GM12878 (cell line): Measurements from ENCODE around the gene EIF4E. TPM values are rescaled to one million over a fixed set of nuclear protein-coding genes. Genes with fewer than 3 reads are reported as not detected.

Experiments used
- ATAC-seq: fragments of 200-7000 bp; cut with Tn5 transposase; 3 replicates; pipeline ENCODE4 v1.9.1; 2020; ENCODE audit warnings: mild to moderate bottlenecking, moderate library complexity
- BruUV-seq: library from RNA; stranded (reverse); fragments of 400-500 nt; replicated peaks from 2 replicates; lab custom pipeline; 2021; lab: Mats Ljungman, UMichigan
- CTCF ChIA-PET: fragments of 300-600 bp; sonication (Branson Sonifier 250); formaldehyde crosslinking; extraction: SDS; loops from one replicate; lab custom pipeline; 2021; ENCODE audit warnings: inconsistent platforms; lab: Yijun Ruan, JAX
- POLR2A ChIA-PET: fragments of 350-600 bp; formaldehyde crosslinking; extraction: SDS; loops from one replicate; lab custom pipeline; 2021; ENCODE audit warnings: inconsistent platforms; lab: Charles Lee
- RAD21 ChIA-PET: fragments of 300-600 bp; sonication (Branson Sonifier 250); formaldehyde crosslinking; loops from one replicate; lab custom pipeline; 2023; ENCODE audit warnings: antibody characterized with exemption; ENCODE audit not compliant: unreplicated experiment; lab: Charles Lee
- SMC1A ChIA-PET: fragments of 300-600 bp; sonication (Branson Sonifier 250); formaldehyde crosslinking; loops from one replicate; lab custom pipeline; 2023; ENCODE audit not compliant: unreplicated experiment, uncharacterized antibody; lab: Charles Lee
- DNase-seq: peaks from one replicate; pipeline ENCODE4 v3.0.0-alpha.2; 2011; ENCODE audit warnings: low read depth, low spot score
- FAIRE-seq: peaks from 3 replicates; lab custom pipeline; 2011; peaks lifted over from hg19 to GRCh38; lab: Jason Lieb, UNC
- H2AFZ ChIP-seq: 2 replicates; pipeline ENCODE4 v1.6.0; 2011; ENCODE audit warnings: low read depth, low read length, control low read depth; ENCODE audit not compliant: control insufficient read depth
- H3K27ac ChIP-seq: 2 replicates; pipeline ENCODE4 v1.5.1; 2011; ENCODE audit warnings: control low read depth; ENCODE audit not compliant: control insufficient read depth, insufficient read depth
- H3K27me3 ChIP-seq, 2 experiments: replicated peaks in 1 of 2; 2 replicates each; pipeline versions ENCODE4 v1.6.0 to v1.6.1; 2011; ENCODE audit warnings: low read length in 1 of 2; ENCODE audit not compliant: control insufficient read depth in 2 of 2, insufficient read depth in 2 of 2
- H3K36me3 ChIP-seq, 2 experiments: 2 replicates each; pipeline ENCODE4 v1.5.1; 2011; ENCODE audit warnings: low read length in 1 of 2; ENCODE audit not compliant: control insufficient read depth in 2 of 2, insufficient read depth in 2 of 2
- H3K4me1 ChIP-seq: 2 replicates; pipeline ENCODE4 v1.6.1; 2011; ENCODE audit warnings: mild to moderate bottlenecking, low read length, moderate library complexity, mixed read lengths; ENCODE audit not compliant: control insufficient read depth, insufficient read depth
- H3K4me2 ChIP-seq: 2 replicates; pipeline ENCODE4 v1.6.0; 2011; ENCODE audit warnings: control low read depth; ENCODE audit not compliant: control insufficient read depth, insufficient read depth
- H3K4me3 ChIP-seq: fragments of 200-600 bp; sonication (generic); 2 replicates; pipeline ENCODE4 v1.5.1; 2016
- H3K79me2 ChIP-seq: 2 replicates; pipeline ENCODE4 v1.6.0; 2011; ENCODE audit warnings: low read length; ENCODE audit not compliant: control insufficient read depth, insufficient read depth
- H3K9ac ChIP-seq: 2 replicates; pipeline ENCODE4 v1.8.0; 2011; ENCODE audit warnings: low read length, control low read depth, mixed read lengths; ENCODE audit not compliant: control insufficient read depth, insufficient read depth
- H3K9me3 ChIP-seq: replicated peaks from 3 replicates; pipeline ENCODE4 v1.5.1; 2011; ENCODE audit warnings: mild to moderate bottlenecking, low read length; ENCODE audit not compliant: control insufficient read depth, insufficient read depth
- H4K20me1 ChIP-seq: 2 replicates; pipeline ENCODE4 v1.6.0; 2011; ENCODE audit not compliant: control insufficient read depth, insufficient read depth
- BMI1 ChIP-seq: fragments of 450-650 bp; IDR thresholded peaks from 2 replicates; pipeline ENCODE4 v1.6.1; 2016; ENCODE audit warnings: mild to moderate bottlenecking, moderate library complexity, borderline replicate concordance
- BRCA1 ChIP-seq: IDR thresholded peaks from 2 replicates; pipeline ENCODE4 v1.6.1; 2011; ENCODE audit warnings: low read depth, low read length, improper control_type of control experiment
- HDGF ChIP-seq: fragments of 450-650 bp; IDR thresholded peaks from 2 replicates; pipeline ENCODE4 v1.6.1; 2016; ENCODE audit warnings: antibody characterized with exemption
- IRF4 ChIP-seq: IDR thresholded peaks from 2 replicates; pipeline ENCODE4 v1.6.1; 2011; ENCODE audit warnings: low read depth, low read length
- JUND ChIP-seq: IDR thresholded peaks from 2 replicates; pipeline ENCODE4 v1.6.1; 2012; ENCODE audit warnings: low read depth, mild to moderate bottlenecking, low read length, improper control_type of control experiment, moderate library complexity
- SMAD1 ChIP-seq: fragments of 450-650 bp; IDR thresholded peaks from 2 replicates; pipeline ENCODE4 v1.6.1; 2018; ENCODE audit warnings: mild to moderate bottlenecking, low read depth; ENCODE audit not compliant: partially characterized antibody
- SMC3 ChIP-seq: IDR thresholded peaks from 2 replicates; pipeline ENCODE4 v1.6.1; 2011; ENCODE audit warnings: low read length, improper control_type of control experiment, borderline replicate concordance
- SPI1 ChIP-seq: IDR thresholded peaks from 2 replicates; pipeline ENCODE4 v1.6.1; 2011; ENCODE audit warnings: low read depth, mild to moderate bottlenecking, low read length, moderate library complexity, borderline replicate concordance; ENCODE audit not compliant: insufficient read depth
- ZNF274 ChIP-seq: IDR thresholded peaks from one replicate; pipeline ENCODE4 v1.8.0; 2011; ENCODE audit not compliant: insufficient read length, insufficient read depth
- ZNF384 ChIP-seq: IDR thresholded peaks from 2 replicates; pipeline ENCODE4 v1.6.1; 2012; ENCODE audit warnings: low read depth, mild to moderate bottlenecking, low read length, improper control_type of control experiment, borderline replicate concordance
- WGBS: methylation state at CpG from one replicate; pipeline ENCODE4 v1.1.6; 2016; ENCODE audit warnings: low lambda C conversion rate; ENCODE audit not compliant: insufficient replicate concordance, insufficient coverage; ENCODE audit errors: missing lambda C conversion rate; 5-methylcytosine and 5-hydroxymethylcytosine counted together
- in situ Hi-C: fragments of 300-500 bp; cut with MboI; formaldehyde crosslinking; loops from 9 replicates; pipeline ENCODE4 v1.14.3; 2018; ENCODE audit warnings: mixed read lengths
- intact Hi-C: fragments of 100-400 bp; cut with micrococcal nuclease; formaldehyde crosslinking; loops from one replicate; pipeline ENCODE4 v1.14.2; 2022; ENCODE audit not compliant: unreplicated experiment
- polyA plus RNA-seq, 11 experiments: library from polyadenylated mRNA; depleted of rRNA in 4 of 11; unstranded in 6 of 11; stranded (reverse) in 5 of 11; fragments of >200 nt; fragmentation: Nextera tagmentation in 4 of 11; fragmentation: Illumina TruSeq in 1 of 11; extraction: Ambion mirVana in 4 of 11; extraction: Trizol in 1 of 11; gene quantifications; 1 replicate in 1 of 11; 2 replicates in 10 of 11; pipeline versions ENCODE4 v1.2.1 to v1.2.3, GENCODE V29; 2011 to 2016; ENCODE audit warnings: inconsistent platforms in 2 of 11, missing spikeins in 2 of 11, low read depth in 1 of 11
- total RNA-seq, 4 experiments: library from RNA; depleted of rRNA in 3 of 4; stranded (reverse); fragments of >200 nt in 3 of 4; fragmentation: Illumina TruSeq in 1 of 4; extraction: Trizol in 1 of 4; gene quantifications; 2 replicates each; pipeline versions ENCODE4 v1.2.1 to v1.2.3, GENCODE V29; 2013 to 2021
- TF ChIP-seq, protein P1 (sequence below): IDR thresholded peaks from 2 replicates; pipeline ENCODE4 v1.6.1; 2012; ENCODE audit warnings: improper control_type of control experiment, low read depth, low read length; ENCODE audit not compliant: insufficient replicate concordance

Gene EIF4E
- total and polyA plus RNA-seq, 10 of the 15 experiments (the other 5 are each of a cell fraction or from before 2014, with no cell fraction given) = 104 to 372 (median 163) TPM

DNA sequence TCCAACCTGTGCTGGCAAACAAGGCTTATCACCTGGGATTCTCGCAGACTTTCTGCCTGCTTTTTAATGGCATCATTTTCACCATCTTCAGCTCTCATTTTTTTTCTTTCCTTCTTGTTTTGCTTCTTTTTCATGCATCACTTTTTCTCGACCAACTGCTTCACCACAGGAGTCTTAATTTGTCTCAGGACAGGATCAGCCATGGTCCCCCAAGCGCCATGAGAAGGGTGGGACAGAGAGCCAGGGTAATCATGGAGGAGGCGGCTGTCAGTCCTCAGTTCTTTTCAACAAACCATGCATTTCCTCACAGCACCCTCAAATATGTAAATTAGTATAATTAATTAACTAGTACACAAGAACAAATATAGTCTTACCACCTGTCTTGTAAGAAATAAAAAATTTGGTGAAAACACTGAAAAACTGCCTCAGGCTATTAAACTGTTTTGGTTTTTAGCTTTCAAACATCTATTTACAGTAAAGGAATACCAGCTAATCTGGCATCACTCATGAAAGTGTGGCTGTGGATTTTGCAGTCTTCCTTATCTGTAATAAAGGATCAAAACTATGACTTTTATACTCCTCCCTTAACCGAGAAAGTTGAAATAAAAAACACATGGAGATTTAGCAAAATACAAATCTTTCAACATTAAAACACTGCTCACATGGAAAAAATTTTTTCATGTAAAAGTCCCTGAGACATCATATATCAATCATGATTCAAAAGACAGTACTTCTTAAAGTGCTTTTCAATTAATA is 19.1 kb downstream of the EIF4E start:
- H3K4me3 ChIP-seq = no peak overlapping the region
- DNase-seq (no peak), ATAC-seq (no peak), FAIRE-seq (no peak)
- ChIA-PET POLR2A (interaction anchor here (0.7 to 2.0 kb wide), 3 partner anchors 18 to 797 kb away, joined by 3 to 6 read pairs (median 4); partner anchors contain the start of gene EIF4E), CTCF (interaction anchor here (0.6 to 1.9 kb wide), 5 partner anchors 14 to 1190 kb away, joined by 3 to 7 read pairs (median 4); no protein-coding TSS in a partner anchor), RAD21 (interaction anchor here (0.6 to 1.4 kb wide), 2 partner anchors 146 to 241 kb away, joined by 3 read pairs; no protein-coding TSS in a partner anchor), SMC1A (interaction anchor here (0.9 to 1.9 kb wide), 6 partner anchors 9 to 147 kb away, joined by 3 to 5 read pairs (median 4); partner anchors contain the start of gene EIF4E)
- no peak overlapping the region for H2AFZ ChIP-seq
- BruUV-seq = TSS peak; percentile 8
- no peak overlapping the region for H3K9ac ChIP-seq
- no peaks in the 10 kb centered on the region for H3K27me3 ChIP-seq
- no peak overlapping the region for H3K4me2 ChIP-seq
- H3K27ac ChIP-seq = no peak overlapping the region
- no peaks in the 10 kb centered on the region; the same call in 2 of the 3 replicates for H3K9me3 ChIP-seq
- intact Hi-C loops = no loop called here
- 63% methylated on average over 5 of the region's 5 CpGs for WGBS
- TF ChIP-seq ZNF274 (no peak), BRCA1 (no peak), ZNF384 (no peak), BMI1 (no peak), SMC3 (no peak), HDGF (no peak), JUND (no peak), IRF4 (no peak), SPI1 (no peak), SMAD1 (no peak)
- TF ChIP-seq, protein P1, sequence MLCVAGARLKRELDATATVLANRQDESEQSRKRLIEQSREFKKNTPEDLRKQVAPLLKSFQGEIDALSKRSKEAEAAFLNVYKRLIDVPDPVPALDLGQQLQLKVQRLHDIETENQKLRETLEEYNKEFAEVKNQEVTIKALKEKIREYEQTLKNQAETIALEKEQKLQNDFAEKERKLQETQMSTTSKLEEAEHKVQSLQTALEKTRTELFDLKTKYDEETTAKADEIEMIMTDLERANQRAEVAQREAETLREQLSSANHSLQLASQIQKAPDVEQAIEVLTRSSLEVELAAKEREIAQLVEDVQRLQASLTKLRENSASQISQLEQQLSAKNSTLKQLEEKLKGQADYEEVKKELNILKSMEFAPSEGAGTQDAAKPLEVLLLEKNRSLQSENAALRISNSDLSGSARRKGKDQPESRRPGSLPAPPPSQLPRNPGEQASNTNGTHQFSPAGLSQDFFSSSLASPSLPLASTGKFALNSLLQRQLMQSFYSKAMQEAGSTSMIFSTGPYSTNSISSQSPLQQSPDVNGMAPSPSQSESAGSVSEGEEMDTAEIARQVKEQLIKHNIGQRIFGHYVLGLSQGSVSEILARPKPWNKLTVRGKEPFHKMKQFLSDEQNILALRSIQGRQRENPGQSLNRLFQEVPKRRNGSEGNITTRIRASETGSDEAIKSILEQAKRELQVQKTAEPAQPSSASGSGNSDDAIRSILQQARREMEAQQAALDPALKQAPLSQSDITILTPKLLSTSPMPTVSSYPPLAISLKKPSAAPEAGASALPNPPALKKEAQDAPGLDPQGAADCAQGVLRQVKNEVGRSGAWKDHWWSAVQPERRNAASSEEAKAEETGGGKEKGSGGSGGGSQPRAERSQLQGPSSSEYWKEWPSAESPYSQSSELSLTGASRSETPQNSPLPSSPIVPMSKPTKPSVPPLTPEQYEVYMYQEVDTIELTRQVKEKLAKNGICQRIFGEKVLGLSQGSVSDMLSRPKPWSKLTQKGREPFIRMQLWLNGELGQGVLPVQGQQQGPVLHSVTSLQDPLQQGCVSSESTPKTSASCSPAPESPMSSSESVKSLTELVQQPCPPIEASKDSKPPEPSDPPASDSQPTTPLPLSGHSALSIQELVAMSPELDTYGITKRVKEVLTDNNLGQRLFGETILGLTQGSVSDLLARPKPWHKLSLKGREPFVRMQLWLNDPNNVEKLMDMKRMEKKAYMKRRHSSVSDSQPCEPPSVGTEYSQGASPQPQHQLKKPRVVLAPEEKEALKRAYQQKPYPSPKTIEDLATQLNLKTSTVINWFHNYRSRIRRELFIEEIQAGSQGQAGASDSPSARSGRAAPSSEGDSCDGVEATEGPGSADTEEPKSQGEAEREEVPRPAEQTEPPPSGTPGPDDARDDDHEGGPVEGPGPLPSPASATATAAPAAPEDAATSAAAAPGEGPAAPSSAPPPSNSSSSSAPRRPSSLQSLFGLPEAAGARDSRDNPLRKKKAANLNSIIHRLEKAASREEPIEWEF = no peak
- peaks cover 94% of the 10 kb centered on the region for H3K79me2 ChIP-seq
- 0 out of 4 replicates have a peak, but pooled peaks cover 0 to 5% of the 10 kb centered on the region in 2 experiments for H3K36me3 ChIP-seq
- peaks cover 8% of the 10 kb centered on the region for H3K4me1 ChIP-seq
- no peaks in the 10 kb centered on the region for H4K20me1 ChIP-seq
- in situ Hi-C loops = no loop called here
